Measurements from ENCODE around the gene MTG2. TPM values are rescaled to one million over a fixed set of nuclear protein-coding genes. Genes with fewer than 3 reads are reported as not detected.

MTG2 gene
- total and polyA plus RNA-seq, 2 of the 13 experiments (the other 11 are each of a cell fraction or from before 2014, with no cell fraction given), result 20.4 to 37.8 TPM

DNA sequence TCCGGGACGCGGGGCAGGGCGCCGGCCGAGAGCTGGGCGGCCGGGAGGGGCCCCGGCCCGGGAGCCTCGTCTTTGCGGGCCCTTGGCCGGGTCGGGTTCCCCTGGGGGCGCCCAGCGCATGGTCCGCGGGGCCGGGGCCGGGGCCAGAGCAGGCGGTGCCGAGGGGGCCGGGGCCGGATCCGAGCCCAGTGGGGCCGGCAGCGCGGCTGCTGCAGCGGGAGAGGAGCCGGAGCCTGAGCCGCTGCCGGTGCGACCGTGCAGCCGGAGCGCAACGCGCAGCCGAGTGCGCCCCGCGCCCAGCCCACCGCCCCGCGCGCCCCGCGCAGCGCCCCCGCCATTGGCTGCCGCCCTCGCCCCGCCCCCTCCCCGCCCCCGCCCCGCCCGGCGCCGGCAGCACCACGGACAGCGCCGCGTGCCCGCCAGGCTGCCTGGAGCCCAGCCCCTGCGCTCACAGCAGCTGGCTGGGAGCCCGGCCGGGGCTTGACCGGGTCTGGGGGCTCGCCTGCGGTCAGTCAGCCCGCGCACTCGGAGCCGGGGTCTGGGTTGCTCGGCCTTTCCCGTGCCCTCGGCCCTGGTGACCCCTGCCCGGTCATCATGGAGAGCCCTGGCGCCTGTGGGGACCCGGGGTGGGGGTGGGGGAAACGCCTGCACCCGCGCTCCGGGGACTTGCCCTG is 37.3 kb downstream of the MTG2 start, which contains the start of gene HRH3 (continued):
- TF ChIP-seq, protein P1, sequence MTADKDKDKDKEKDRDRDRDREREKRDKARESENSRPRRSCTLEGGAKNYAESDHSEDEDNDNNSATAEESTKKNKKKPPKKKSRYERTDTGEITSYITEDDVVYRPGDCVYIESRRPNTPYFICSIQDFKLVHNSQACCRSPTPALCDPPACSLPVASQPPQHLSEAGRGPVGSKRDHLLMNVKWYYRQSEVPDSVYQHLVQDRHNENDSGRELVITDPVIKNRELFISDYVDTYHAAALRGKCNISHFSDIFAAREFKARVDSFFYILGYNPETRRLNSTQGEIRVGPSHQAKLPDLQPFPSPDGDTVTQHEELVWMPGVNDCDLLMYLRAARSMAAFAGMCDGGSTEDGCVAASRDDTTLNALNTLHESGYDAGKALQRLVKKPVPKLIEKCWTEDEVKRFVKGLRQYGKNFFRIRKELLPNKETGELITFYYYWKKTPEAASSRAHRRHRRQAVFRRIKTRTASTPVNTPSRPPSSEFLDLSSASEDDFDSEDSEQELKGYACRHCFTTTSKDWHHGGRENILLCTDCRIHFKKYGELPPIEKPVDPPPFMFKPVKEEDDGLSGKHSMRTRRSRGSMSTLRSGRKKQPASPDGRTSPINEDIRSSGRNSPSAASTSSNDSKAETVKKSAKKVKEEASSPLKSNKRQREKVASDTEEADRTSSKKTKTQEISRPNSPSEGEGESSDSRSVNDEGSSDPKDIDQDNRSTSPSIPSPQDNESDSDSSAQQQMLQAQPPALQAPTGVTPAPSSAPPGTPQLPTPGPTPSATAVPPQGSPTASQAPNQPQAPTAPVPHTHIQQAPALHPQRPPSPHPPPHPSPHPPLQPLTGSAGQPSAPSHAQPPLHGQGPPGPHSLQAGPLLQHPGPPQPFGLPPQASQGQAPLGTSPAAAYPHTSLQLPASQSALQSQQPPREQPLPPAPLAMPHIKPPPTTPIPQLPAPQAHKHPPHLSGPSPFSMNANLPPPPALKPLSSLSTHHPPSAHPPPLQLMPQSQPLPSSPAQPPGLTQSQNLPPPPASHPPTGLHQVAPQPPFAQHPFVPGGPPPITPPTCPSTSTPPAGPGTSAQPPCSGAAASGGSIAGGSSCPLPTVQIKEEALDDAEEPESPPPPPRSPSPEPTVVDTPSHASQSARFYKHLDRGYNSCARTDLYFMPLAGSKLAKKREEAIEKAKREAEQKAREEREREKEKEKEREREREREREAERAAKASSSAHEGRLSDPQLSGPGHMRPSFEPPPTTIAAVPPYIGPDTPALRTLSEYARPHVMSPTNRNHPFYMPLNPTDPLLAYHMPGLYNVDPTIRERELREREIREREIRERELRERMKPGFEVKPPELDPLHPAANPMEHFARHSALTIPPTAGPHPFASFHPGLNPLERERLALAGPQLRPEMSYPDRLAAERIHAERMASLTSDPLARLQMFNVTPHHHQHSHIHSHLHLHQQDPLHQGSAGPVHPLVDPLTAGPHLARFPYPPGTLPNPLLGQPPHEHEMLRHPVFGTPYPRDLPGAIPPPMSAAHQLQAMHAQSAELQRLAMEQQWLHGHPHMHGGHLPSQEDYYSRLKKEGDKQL (CRISPR knock-in tag; IDR thresholded peaks at IDR 0.05; ENCODE audit: low read depth), result no peak
- TF ChIP-seq CBX1 (IDR thresholded peaks at IDR 0.05; ENCODE audit: low read depth) (no peak), ZNF766 (CRISPR knock-in tag; IDR thresholded peaks at IDR 0.05; ENCODE audit: borderline replicate concordance) (0 out of 2 replicates have a peak, but pooled peaks have one; percentile 10), ZC3H13 (CRISPR knock-in tag; IDR thresholded peaks at IDR 0.05) (peak; percentile 80; the same call in 1 of the 2 replicates), SOX5 (CRISPR knock-in tag; IDR thresholded peaks at IDR 0.05; ENCODE audit: borderline replicate concordance) (no peak), MEF2D (CRISPR knock-in tag; IDR thresholded peaks at IDR 0.05) (no peak), ZBTB7A (CRISPR knock-in tag; IDR thresholded peaks at IDR 0.05) (no peak), ZNF605 (CRISPR knock-in tag; IDR thresholded peaks at IDR 0.05) (no peak), MED13 (CRISPR knock-in tag; IDR thresholded peaks at IDR 0.05) (peak; percentile 25; the same call in 1 of the 2 replicates), NKX3-1 (CRISPR knock-in tag; IDR thresholded peaks at IDR 0.05) (no peak), ZNF713 (CRISPR knock-in tag; IDR thresholded peaks at IDR 0.05) (no peak), KDM5A (IDR thresholded peaks at IDR 0.05; ENCODE audit: borderline replicate concordance, low read length) (no peak), IRX3 (CRISPR knock-in tag; IDR thresholded peaks at IDR 0.05; ENCODE audit: borderline replicate concordance, low read depth) (0 out of 2 replicates have a peak, but pooled peaks have one; percentile 72), ZNF567 (CRISPR knock-in tag; IDR thresholded peaks at IDR 0.05; ENCODE audit: borderline replicate concordance) (no peak)
- TF ChIP-seq, protein P2, sequence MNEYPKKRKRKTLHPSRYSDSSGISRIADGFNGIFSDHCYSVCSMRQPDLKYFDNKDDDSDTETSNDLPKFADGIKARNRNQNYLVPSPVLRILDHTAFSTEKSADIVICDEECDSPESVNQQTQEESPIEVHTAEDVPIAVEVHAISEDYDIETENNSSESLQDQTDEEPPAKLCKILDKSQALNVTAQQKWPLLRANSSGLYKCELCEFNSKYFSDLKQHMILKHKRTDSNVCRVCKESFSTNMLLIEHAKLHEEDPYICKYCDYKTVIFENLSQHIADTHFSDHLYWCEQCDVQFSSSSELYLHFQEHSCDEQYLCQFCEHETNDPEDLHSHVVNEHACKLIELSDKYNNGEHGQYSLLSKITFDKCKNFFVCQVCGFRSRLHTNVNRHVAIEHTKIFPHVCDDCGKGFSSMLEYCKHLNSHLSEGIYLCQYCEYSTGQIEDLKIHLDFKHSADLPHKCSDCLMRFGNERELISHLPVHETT (CRISPR knock-in tag; conservative IDR thresholded peaks at IDR 0.05), result peak; percentile 67; the same call in 1 of the 2 replicates
- TF ChIP-seq, protein P3, sequence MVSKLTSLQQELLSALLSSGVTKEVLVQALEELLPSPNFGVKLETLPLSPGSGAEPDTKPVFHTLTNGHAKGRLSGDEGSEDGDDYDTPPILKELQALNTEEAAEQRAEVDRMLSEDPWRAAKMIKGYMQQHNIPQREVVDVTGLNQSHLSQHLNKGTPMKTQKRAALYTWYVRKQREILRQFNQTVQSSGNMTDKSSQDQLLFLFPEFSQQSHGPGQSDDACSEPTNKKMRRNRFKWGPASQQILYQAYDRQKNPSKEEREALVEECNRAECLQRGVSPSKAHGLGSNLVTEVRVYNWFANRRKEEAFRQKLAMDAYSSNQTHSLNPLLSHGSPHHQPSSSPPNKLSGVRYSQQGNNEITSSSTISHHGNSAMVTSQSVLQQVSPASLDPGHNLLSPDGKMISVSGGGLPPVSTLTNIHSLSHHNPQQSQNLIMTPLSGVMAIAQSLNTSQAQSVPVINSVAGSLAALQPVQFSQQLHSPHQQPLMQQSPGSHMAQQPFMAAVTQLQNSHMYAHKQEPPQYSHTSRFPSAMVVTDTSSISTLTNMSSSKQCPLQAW (CRISPR knock-in tag; IDR thresholded peaks at IDR 0.05), result no peak
- TF ChIP-seq, protein P4, sequence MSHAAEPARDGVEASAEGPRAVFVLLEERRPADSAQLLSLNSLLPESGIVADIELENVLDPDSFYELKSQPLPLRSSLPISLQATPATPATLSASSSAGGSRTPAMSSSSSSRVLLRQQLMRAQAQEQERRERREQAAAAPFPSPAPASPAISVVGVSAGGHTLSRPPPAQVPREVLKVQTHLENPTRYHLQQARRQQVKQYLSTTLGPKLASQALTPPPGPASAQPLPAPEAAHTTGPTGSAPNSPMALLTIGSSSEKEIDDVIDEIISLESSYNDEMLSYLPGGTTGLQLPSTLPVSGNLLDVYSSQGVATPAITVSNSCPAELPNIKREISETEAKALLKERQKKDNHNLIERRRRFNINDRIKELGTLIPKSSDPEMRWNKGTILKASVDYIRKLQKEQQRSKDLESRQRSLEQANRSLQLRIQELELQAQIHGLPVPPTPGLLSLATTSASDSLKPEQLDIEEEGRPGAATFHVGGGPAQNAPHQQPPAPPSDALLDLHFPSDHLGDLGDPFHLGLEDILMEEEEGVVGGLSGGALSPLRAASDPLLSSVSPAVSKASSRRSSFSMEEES (CRISPR knock-in tag; IDR thresholded peaks at IDR 0.05), result peak; percentile 72

All from HepG2 (cell line).